GM23338 (cell line): ENCODE data around the gene TMEM125. TPM values are rescaled to one million over a fixed set of nuclear protein-coding genes. Genes with fewer than 3 reads are reported as not detected.
A peak's percentile ranks its signal among the peaks of the same experiment; 100 is the strongest.

Experiments
- ATAC-seq: fragments of 200-7000 bp; cut with Tn5 transposase; 3 replicates; pipeline ENCODE4 v1.9.1; 2020
- DNase-seq: peaks from one replicate; pipeline ENCODE4 v3.0.0-alpha.2; 2015; ENCODE audit warnings: low spot score
- H2AFZ ChIP-seq: fragments of 200-600 bp; sonication (generic); 2 replicates; pipeline ENCODE4 v1.8.0; 2016; ENCODE audit warnings: antibody characterized with exemption, mild to moderate bottlenecking, moderate library complexity
- H3F3A ChIP-seq: fragments of 200-600 bp; sonication (generic); replicated peaks from 2 replicates; pipeline ENCODE4 v1.8.0; 2017; ENCODE audit warnings: antibody characterized with exemption, mixed run types, low read depth
- H3K27ac ChIP-seq: fragments of 200-600 bp; sonication (generic); 2 replicates; pipeline ENCODE4 v1.6.1; 2016; ENCODE audit warnings: low read depth
- H3K27me3 ChIP-seq: fragments of 200-600 bp; sonication (generic); 2 replicates; pipeline ENCODE4 v1.8.0; 2016; ENCODE audit warnings: mild to moderate bottlenecking, mixed run types, moderate library complexity; ENCODE audit not compliant: insufficient read depth
- H3K36me3 ChIP-seq: fragments of 200-600 bp; sonication (generic); 2 replicates; pipeline ENCODE4 v1.8.0; 2016; ENCODE audit warnings: mild to moderate bottlenecking; ENCODE audit not compliant: insufficient read depth
- H3K4me1 ChIP-seq: fragments of 200-600 bp; sonication (generic); 2 replicates; pipeline ENCODE4 v1.8.0; 2016; ENCODE audit warnings: mild to moderate bottlenecking, moderate library complexity; ENCODE audit not compliant: insufficient read depth
- H3K4me2 ChIP-seq: fragments of 200-600 bp; sonication (generic); 2 replicates; pipeline ENCODE4 v1.7.1; 2017; ENCODE audit warnings: mixed run types
- H3K4me3 ChIP-seq: fragments of 200-600 bp; sonication (generic); 2 replicates; pipeline ENCODE4 v1.6.1; 2016; ENCODE audit warnings: mixed run types
- H3K79me2 ChIP-seq: fragments of 200-600 bp; sonication (generic); replicated peaks from 2 replicates; pipeline ENCODE4 v1.8.0; 2017; ENCODE audit warnings: mild to moderate bottlenecking; ENCODE audit not compliant: insufficient read depth
- H3K9me2 ChIP-seq: fragments of 200-600 bp; sonication (generic); 2 replicates; pipeline ENCODE4 v1.8.0; 2017; ENCODE audit not compliant: insufficient read depth
- H4K20me1 ChIP-seq: fragments of 200-600 bp; sonication (generic); replicated peaks from 2 replicates; pipeline ENCODE4 v1.8.0; 2017; ENCODE audit warnings: mild to moderate bottlenecking; ENCODE audit not compliant: insufficient read depth
- H3K27ac Mint-ChIP-seq: 2 replicates; pipeline ENCODE4 v1.8.0; 2020; ENCODE audit warnings: inconsistent platforms, mild to moderate bottlenecking, moderate library complexity, mixed read lengths
- H3K27me3 Mint-ChIP-seq: 3 replicates; pipeline ENCODE4 v1.8.0; 2022; ENCODE audit warnings: low read depth, mild to moderate bottlenecking, moderate library complexity, mixed read lengths, inconsistent platforms; ENCODE audit not compliant: insufficient read depth, poor library complexity
- H3K36me3 Mint-ChIP-seq: 3 replicates; pipeline ENCODE4 v1.8.0; 2021; ENCODE audit warnings: low read depth, mild to moderate bottlenecking, inconsistent platforms, moderate library complexity, mixed read lengths
- H3K4me1 Mint-ChIP-seq: 3 replicates; pipeline ENCODE4 v1.8.0; 2020; ENCODE audit warnings: mild to moderate bottlenecking, inconsistent platforms, mixed read lengths
- H3K4me3 Mint-ChIP-seq: 3 replicates; pipeline ENCODE4 v1.8.0; 2021; ENCODE audit warnings: moderate library complexity, mild to moderate bottlenecking, inconsistent platforms, mixed read lengths
- H3K9me3 Mint-ChIP-seq: 3 replicates; pipeline ENCODE4 v1.8.0; 2020; ENCODE audit warnings: moderate library complexity, mild to moderate bottlenecking, inconsistent platforms, mixed read lengths
- CREB1 ChIP-seq: fragments of 250-450 bp; sonication (Bioruptor Pico); IDR thresholded peaks from 2 replicates; pipeline ENCODE4 v1.5.0; 2020; ENCODE audit warnings: low read depth, mild to moderate bottlenecking, moderate library complexity
- CTCF ChIP-seq, 2 experiments: fragments of 200-600 bp in 1 of 2; sonication (generic) in 1 of 2; conservative IDR thresholded peaks; 2 replicates each; pipeline versions ENCODE4 v1.5.1 to v1.6.1; 2016 to 2017; ENCODE audit warnings: antibody characterized with exemption in 2 of 2, low read depth in 2 of 2, mild to moderate bottlenecking in 2 of 2, moderate library complexity in 1 of 2
- ETS1 ChIP-seq: IDR thresholded peaks from 2 replicates; pipeline ENCODE4 v1.6.1; 2016; ENCODE audit warnings: antibody characterized with exemption
- EZH2 ChIP-seq: fragments of 200-600 bp; sonication (generic); IDR thresholded peaks from one replicate; pipeline ENCODE4 v1.8.0; 2017; ENCODE audit warnings: antibody characterized with exemption, mild to moderate bottlenecking, low read depth; ENCODE audit not compliant: unreplicated experiment
- EZH2phosphoT487 ChIP-seq: fragments of 200-600 bp; sonication (generic); IDR thresholded peaks from one replicate; pipeline ENCODE4 v1.8.1; 2018; ENCODE audit warnings: antibody characterized with exemption; ENCODE audit not compliant: unreplicated experiment
- JUNB ChIP-seq: IDR thresholded peaks from one replicate; pipeline ENCODE4 v1.6.1; 2016; ENCODE audit warnings: antibody characterized with exemption; ENCODE audit not compliant: unreplicated experiment
- NANOG ChIP-seq: IDR thresholded peaks from 2 replicates; pipeline ENCODE4 v1.6.1; 2016; ENCODE audit warnings: antibody characterized with exemption, borderline replicate concordance
- POLR2AphosphoS5 ChIP-seq: IDR thresholded peaks from 2 replicates; pipeline ENCODE4 v1.6.1; 2016; ENCODE audit warnings: antibody characterized with exemption, low read depth
- STAT1 ChIP-seq: IDR thresholded peaks from one replicate; pipeline ENCODE4 v1.6.1; 2016; ENCODE audit warnings: antibody characterized with exemption; ENCODE audit not compliant: unreplicated experiment
- ZNF114 ChIP-seq: fragments of 250-450 bp; sonication (Bioruptor Pico); IDR thresholded peaks from 2 replicates; pipeline ENCODE4 v1.5.0; 2020; ENCODE audit warnings: mild to moderate bottlenecking, moderate library complexity
- ZNF331 ChIP-seq: fragments of 250-450 bp; sonication (Bioruptor Pico); IDR thresholded peaks from 2 replicates; pipeline ENCODE4 v1.5.0; 2020; ENCODE audit warnings: low read depth, mild to moderate bottlenecking, moderate library complexity
- ZNF462 ChIP-seq: fragments of 250-450 bp; sonication (Bioruptor Pico); IDR thresholded peaks from 2 replicates; pipeline ENCODE4 v1.5.0; 2020; ENCODE audit warnings: mild to moderate bottlenecking, moderate library complexity
- polyA plus RNA-seq: library from polyadenylated mRNA; unstranded; fragments of >200 nt; fragmentation: Nextera tagmentation; extraction: Ambion mirVana; gene quantifications from 2 replicates; pipeline ENCODE4 v1.2.1, GENCODE V29; 2016
- total RNA-seq: library from RNA; depleted of rRNA; stranded (reverse); fragments of >200 nt; shearing (Covaris generic); gene quantifications from 2 replicates; pipeline ENCODE4 v1.2.3, GENCODE V29; 2014

TMEM125 gene
- total and polyA plus RNA-seq, 2 experiments from 2014 or later = 16.8 to 39.3 TPM

- Mint-ChIP-seq H3K27ac (no peak overlapping the region), H3K27me3 (peaks cover 7% of the 10 kb centered on the region), H3K36me3 (peaks cover 25% of the 10 kb centered on the region), H3K4me3 (no peak overlapping the region), H3K9me3 (no peaks in the 10 kb centered on the region; the same call in 2 of the 3 replicates), H3K4me1 (peaks cover 33% of the 10 kb centered on the region)
- TF ChIP-seq EZH2 = no peak
- TF ChIP-seq STAT1 = no peak
- no peaks in the 10 kb centered on the region for H3K27me3 ChIP-seq
- H4K20me1 ChIP-seq = no peaks in the 10 kb centered on the region
- ATAC-seq = no peak
- H3K4me3 ChIP-seq = no peak overlapping the region
- H3F3A ChIP-seq = 0 out of 2 replicates have a peak, but pooled peaks cover 5% of the 10 kb centered on the region
- DNase-seq = no peak
- no peaks in the 10 kb centered on the region for H3K36me3 ChIP-seq
- H3K27ac ChIP-seq = no peak overlapping the region
- no peak overlapping the region for H2AFZ ChIP-seq
- peaks cover 8% of the 10 kb centered on the region; the same call in 1 of the 2 replicates for H3K9me2 ChIP-seq
- no peak overlapping the region for H3K4me2 ChIP-seq
- peaks cover 16% of the 10 kb centered on the region for H3K4me1 ChIP-seq
- 0 out of 2 replicates have a peak, but pooled peaks cover 3% of the 10 kb centered on the region for H3K79me2 ChIP-seq
Observed at GRCh38 chr1:43273708-43274107, 3.9 kb downstream of the TMEM125 start.

GRCh38 chr1:43274125-43274803, 4.5 kb downstream of the TMEM125 start:
- DNase-seq = peak; percentile 33
- no peak overlapping the region for H3K4me2 ChIP-seq
- no peak for TF ChIP-seq CREB1 (CRISPR knock-in tag)
- TF ChIP-seq EZH2phosphoT487 = no peak
- no peak for TF ChIP-seq STAT1
- no peak for TF ChIP-seq JUNB
- TF ChIP-seq NANOG = no peak
- TF ChIP-seq ZNF114 = no peak
- TF ChIP-seq CTCF (conservative IDR thresholded peaks at IDR 0.05; ENCODE audit: low read depth in 2 of 2) = no peak
- TF ChIP-seq ZNF462 (CRISPR knock-in tag) = no peak
- no peak for TF ChIP-seq ZNF331
- TF ChIP-seq ETS1 = no peak
- TF ChIP-seq EZH2 = no peak
- no peak for TF ChIP-seq POLR2AphosphoS5

More at GRCh38 chr1:43274125-43274803, 4.5 kb downstream of the TMEM125 start:
- Mint-ChIP-seq H3K36me3 (peaks cover 25% of the 10 kb centered on the region), H3K4me1 (peaks cover 29% of the 10 kb centered on the region), H3K27ac (peak overlapping the region; percentile 22; the same call in 1 of the 2 replicates), H3K4me3 (no peak overlapping the region; the same call in 2 of the 3 replicates), H3K27me3 (peaks cover 7% of the 10 kb centered on the region), H3K9me3 (no peaks in the 10 kb centered on the region; the same call in 2 of the 3 replicates)
- H3K36me3 ChIP-seq = no peaks in the 10 kb centered on the region
- no peak overlapping the region for H3K27ac ChIP-seq
- no peaks in the 10 kb centered on the region for H4K20me1 ChIP-seq
- no peak for ATAC-seq
- H3K27me3 ChIP-seq = no peaks in the 10 kb centered on the region
- peaks cover 8% of the 10 kb centered on the region; the same call in 1 of the 2 replicates for H3K9me2 ChIP-seq
- no peak overlapping the region for H3K4me3 ChIP-seq
- H3F3A ChIP-seq = 0 out of 2 replicates have a peak, but pooled peaks cover 5% of the 10 kb centered on the region
- no peak overlapping the region for H2AFZ ChIP-seq
- H3K4me1 ChIP-seq = peaks cover 14% of the 10 kb centered on the region
- 0 out of 2 replicates have a peak, but pooled peaks cover 3% of the 10 kb centered on the region for H3K79me2 ChIP-seq
